Activated T-helper 1 cell treated with anti-CD3 and anti-CD28 coated beads, Interleukin-12 subunit alpha, Interleukin-12 subunit beta, Interleukin-2, Interleukin-4 antibody, amounts not matched to agents 30 ng/mL and 10 ng/mL and 1 ng/mL, durations not matched to agents 14 hours and 24 hours and 36 hours (primary cell): ENCODE results near the gene CAPN14. TPM values are rescaled to one million over a fixed set of nuclear protein-coding genes. Genes with fewer than 3 reads are reported as not detected.

Experiments used
- DNase-seq: peaks from one replicate; pipeline ENCODE4 v3.0.0; 2021; ENCODE audit warnings: low spot score
- H3K27ac Mint-ChIP-seq: one replicate; pipeline ENCODE4 v1.8.0; 2021; ENCODE audit warnings: mild to moderate bottlenecking, mixed read lengths
- H3K27me3 Mint-ChIP-seq: one replicate; pipeline ENCODE4 v1.8.0; 2022; ENCODE audit warnings: mild to moderate bottlenecking, moderate library complexity, mixed read lengths; ENCODE audit not compliant: insufficient read depth
- H3K36me3 Mint-ChIP-seq: one replicate; pipeline ENCODE4 v1.8.0; 2021; ENCODE audit warnings: low read depth, mixed read lengths
- H3K4me1 Mint-ChIP-seq: one replicate; pipeline ENCODE4 v1.8.0; 2021; ENCODE audit warnings: low read depth, mixed read lengths
- H3K4me3 Mint-ChIP-seq: one replicate; pipeline ENCODE4 v1.8.0; 2021; ENCODE audit warnings: mild to moderate bottlenecking, moderate library complexity, mixed read lengths
- H3K9me3 Mint-ChIP-seq: one replicate; pipeline ENCODE4 v1.8.0; 2021; ENCODE audit warnings: mixed read lengths
- intact Hi-C: fragments of 100-400 bp; cut with micrococcal nuclease; formaldehyde crosslinking; loops from one replicate; pipeline ENCODE4 v1.15.1; 2024
- total RNA-seq: library from RNA; stranded (reverse); gene quantifications from 2 replicates; pipeline ENCODE4 v1.2.3, GENCODE V29; 2022

CAPN14 gene
- total RNA-seq, 1 donor from 2014 or later = 0.18 TPM

DNA sequence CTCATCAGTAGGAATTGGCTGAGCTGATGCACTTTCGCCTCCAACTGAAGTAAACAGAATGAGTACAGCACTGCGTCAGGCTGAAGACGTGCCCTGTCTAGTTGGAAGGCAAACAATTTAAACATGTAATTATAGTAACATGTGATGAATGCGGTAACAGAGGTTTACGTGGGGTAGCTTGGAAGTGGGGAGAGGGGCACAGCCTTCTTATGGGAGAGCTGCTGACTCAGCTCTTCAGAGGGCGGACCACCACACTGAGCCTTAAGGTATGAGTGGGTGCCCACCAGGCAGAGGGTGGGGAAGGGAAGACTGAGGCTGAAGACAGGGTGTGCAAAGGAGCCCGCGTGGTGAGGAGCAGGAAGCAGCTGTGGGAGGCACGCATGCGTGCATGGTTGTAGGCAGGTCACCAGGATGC is 10.4 kb upstream of the CAPN14 start:
- Mint-ChIP-seq H3K9me3 (no peaks in the 10 kb centered on the region), H3K27me3 (peaks cover 17% of the 10 kb centered on the region), H3K4me3 (no peak overlapping the region), H3K27ac (no peak overlapping the region), H3K36me3 (no peaks in the 10 kb centered on the region), H3K4me1 (peaks cover under 1% of the 10 kb centered on the region)
- DNase-seq = no peak
- intact Hi-C loops = no loop called here

DNA sequence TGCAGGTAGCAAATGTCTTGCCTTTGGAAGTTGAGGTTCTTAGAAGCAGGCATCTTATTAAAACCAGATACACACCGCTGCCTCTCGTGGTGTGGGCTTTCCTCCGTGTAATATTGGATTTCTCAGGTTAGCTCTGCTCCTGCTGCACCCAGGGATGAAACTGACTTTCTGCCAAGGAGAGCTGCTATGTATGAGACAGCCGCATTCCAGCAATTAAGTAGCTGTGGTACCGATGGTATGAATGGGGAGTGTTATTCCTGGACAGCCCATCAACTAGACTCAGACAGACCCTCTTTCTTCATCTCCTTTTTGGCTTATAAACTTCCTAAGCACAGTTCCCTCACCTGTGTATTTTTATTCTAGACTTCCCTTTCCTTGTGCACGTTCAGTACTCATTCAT is 9.8 kb upstream of the CAPN14 start:
- H3K36me3 Mint-ChIP-seq = no peaks in the 10 kb centered on the region
- H3K4me3 Mint-ChIP-seq = no peak overlapping the region
- no peaks in the 10 kb centered on the region for H3K4me1 Mint-ChIP-seq
- H3K27me3 Mint-ChIP-seq = peaks cover 15% of the 10 kb centered on the region
- DNase-seq = no peak
- no peak overlapping the region for H3K27ac Mint-ChIP-seq
- no peaks in the 10 kb centered on the region for H3K9me3 Mint-ChIP-seq
- intact Hi-C loops = no loop called here

- peaks cover 14% of the 10 kb centered on the region for H3K27me3 Mint-ChIP-seq
- no peaks in the 10 kb centered on the region for H3K36me3 Mint-ChIP-seq
- peaks cover 4% of the 10 kb centered on the region for H3K4me1 Mint-ChIP-seq
- intact Hi-C loops = no loop called here
- no peak overlapping the region for H3K4me3 Mint-ChIP-seq
- no peaks in the 10 kb centered on the region for H3K9me3 Mint-ChIP-seq
- DNase-seq = no peak
- no peak overlapping the region for H3K27ac Mint-ChIP-seq
These were observed 9.0 kb upstream of the CAPN14 start for GRCh38 chr2:31226266-31226665.

DNA sequence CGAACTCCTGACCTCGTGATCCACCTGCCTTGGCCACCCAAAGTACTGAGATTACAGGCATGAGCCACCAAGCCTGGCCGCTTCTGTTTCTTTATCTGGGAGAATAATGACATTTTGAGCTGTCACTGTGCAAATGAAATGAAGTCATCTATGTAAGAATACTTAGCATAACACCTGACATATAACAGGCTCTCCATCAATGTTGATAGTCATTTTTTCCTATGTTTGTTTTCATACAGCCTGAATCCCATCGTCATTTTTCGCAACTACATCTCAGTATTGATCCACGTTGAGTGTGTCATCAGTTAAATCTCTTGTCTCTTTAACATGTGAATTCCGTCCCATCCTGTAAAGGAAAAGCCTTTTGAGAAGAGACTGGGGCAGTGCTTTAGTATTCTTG is 6.4 kb upstream of the CAPN14 start:
- Mint-ChIP-seq H3K4me1 (peaks cover 17% of the 10 kb centered on the region), H3K9me3 (no peaks in the 10 kb centered on the region), H3K4me3 (no peak overlapping the region), H3K36me3 (no peaks in the 10 kb centered on the region), H3K27me3 (peaks cover 1% of the 10 kb centered on the region), H3K27ac (no peak overlapping the region)
- no peak for DNase-seq
- intact Hi-C loops = no loop called here

DNA sequence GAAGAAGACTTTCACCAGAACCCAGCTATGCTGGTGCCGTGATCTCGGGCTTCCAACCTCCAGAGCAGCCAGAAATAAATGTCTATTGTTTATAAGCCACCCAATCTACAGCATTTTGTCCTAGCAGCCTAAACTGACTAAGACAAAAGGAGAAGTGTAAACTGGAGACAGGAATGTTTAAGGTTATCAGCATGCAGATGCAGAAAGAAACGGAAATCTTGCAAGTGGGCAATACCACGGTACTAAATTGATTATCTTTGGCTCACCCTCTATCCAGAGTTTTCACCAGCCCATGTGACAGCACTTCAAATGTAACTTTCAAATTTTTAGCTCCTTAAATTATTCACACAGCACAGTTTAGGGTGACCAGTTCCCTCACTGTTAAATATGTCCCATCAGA is 5.7 kb upstream of the CAPN14 start:
- H3K9me3 Mint-ChIP-seq = no peaks in the 10 kb centered on the region
- H3K4me3 Mint-ChIP-seq = no peak overlapping the region
- intact Hi-C loops = no loop called here
- H3K36me3 Mint-ChIP-seq = no peaks in the 10 kb centered on the region
- H3K27me3 Mint-ChIP-seq = no peaks in the 10 kb centered on the region
- no peak overlapping the region for H3K27ac Mint-ChIP-seq
- H3K4me1 Mint-ChIP-seq = peaks cover 25% of the 10 kb centered on the region
- DNase-seq = no peak

GRCh38 chr2:31222071-31222470 is 4.8 kb upstream of the CAPN14 start:
- no peaks in the 10 kb centered on the region for H3K27me3 Mint-ChIP-seq
- intact Hi-C loops = no loop called here
- H3K27ac Mint-ChIP-seq = no peak overlapping the region

GRCh38 chr2:31221544-31221943 is 4.2 kb upstream of the CAPN14 start:
- H3K4me3 Mint-ChIP-seq = no peak overlapping the region
- no peak overlapping the region for H3K27ac Mint-ChIP-seq
- peaks cover 39% of the 10 kb centered on the region for H3K4me1 Mint-ChIP-seq
- no peaks in the 10 kb centered on the region for H3K27me3 Mint-ChIP-seq
- intact Hi-C loops = no loop called here
- H3K9me3 Mint-ChIP-seq = no peaks in the 10 kb centered on the region
- no peaks in the 10 kb centered on the region for H3K36me3 Mint-ChIP-seq
- no peak for DNase-seq

More at GRCh38 chr2:31222071-31222470, 4.8 kb upstream of the CAPN14 start:
- DNase-seq = no peak
- Mint-ChIP-seq H3K9me3 (no peaks in the 10 kb centered on the region), H3K4me3 (no peak overlapping the region), H3K36me3 (no peaks in the 10 kb centered on the region), H3K4me1 (peaks cover 34% of the 10 kb centered on the region)

DNA sequence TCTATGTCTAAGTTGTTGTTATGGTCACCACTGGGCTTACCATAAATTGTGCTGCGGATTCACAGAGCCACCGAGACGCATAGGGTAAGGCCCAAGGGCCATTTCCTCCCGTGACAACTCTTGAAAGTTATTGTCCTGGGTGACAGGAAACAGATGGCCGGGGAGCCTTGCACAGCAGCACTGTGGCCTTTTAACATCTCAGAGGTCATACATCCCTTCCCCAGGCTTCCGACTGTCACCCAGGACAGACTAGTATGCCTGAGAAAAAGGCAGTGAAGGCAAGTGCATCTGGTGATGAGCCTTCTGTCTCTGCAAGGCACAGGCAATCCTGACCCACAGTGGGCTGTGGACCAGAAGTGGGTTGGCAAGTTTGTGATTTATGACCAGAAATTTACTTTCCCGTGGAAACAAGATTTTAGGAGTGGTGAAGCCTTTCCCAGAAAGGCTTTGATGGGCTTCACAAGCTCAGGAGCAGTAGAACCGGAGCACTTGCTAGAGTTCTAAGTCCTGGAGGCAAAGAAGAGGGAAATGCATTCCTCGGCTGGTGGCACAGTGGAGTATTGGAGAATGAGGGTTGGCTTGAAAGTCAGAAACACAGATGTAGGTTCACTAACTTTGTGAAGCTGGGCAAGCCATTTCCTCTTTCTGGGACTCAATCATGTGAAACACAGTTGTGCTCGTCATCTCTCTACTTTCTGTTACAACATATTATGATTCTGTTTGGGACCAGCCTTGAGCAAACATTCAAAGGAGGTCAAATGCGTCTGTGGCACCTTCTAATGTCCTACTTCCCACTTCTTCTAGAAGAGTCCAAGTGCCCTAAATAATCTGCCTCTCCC is 2.0 kb upstream of the CAPN14 start:
- Mint-ChIP-seq H3K4me3 (no peak overlapping the region), H3K27ac (no peak overlapping the region), H3K27me3 (no peaks in the 10 kb centered on the region), H3K36me3 (no peaks in the 10 kb centered on the region), H3K9me3 (no peaks in the 10 kb centered on the region), H3K4me1 (peaks cover 41% of the 10 kb centered on the region)
- no peak for DNase-seq
- intact Hi-C loops = no loop called here

DNA sequence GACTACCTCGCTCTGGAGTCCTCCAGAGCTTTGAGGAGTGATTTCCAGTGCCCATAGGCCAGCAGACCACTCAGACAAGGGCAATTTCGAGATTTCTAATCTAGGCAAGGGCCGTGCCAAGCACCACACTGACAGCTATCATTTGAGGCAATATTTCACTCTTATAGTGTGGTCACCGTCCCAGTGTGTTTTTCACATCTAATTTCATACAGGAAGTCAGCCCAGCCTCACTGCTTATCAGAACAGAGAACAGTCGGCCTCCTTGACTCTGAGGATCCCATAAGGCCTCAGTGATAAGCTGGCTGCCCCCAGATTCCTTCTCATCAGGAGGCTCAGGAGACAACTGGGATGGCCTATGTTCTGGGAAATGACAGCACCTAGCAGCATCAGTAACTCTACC is 581 bp downstream of the CAPN14 start:
- Mint-ChIP-seq H3K4me1 (peaks cover 41% of the 10 kb centered on the region), H3K27ac (no peak overlapping the region), H3K27me3 (no peaks in the 10 kb centered on the region), H3K9me3 (no peaks in the 10 kb centered on the region), H3K4me3 (no peak overlapping the region), H3K36me3 (no peaks in the 10 kb centered on the region)
- intact Hi-C loops = no loop called here
- no peak for DNase-seq

GRCh38 chr2:31214444-31214915 is 2.8 kb downstream of the CAPN14 start:
- Mint-ChIP-seq H3K27me3 (no peaks in the 10 kb centered on the region), H3K9me3 (no peaks in the 10 kb centered on the region), H3K27ac (no peak overlapping the region), H3K4me3 (no peak overlapping the region), H3K36me3 (no peaks in the 10 kb centered on the region), H3K4me1 (peaks cover 31% of the 10 kb centered on the region)
- intact Hi-C loops = no loop called here
- no peak for DNase-seq

GRCh38 chr2:31213601-31214443 is 3.5 kb downstream of the CAPN14 start:
- Mint-ChIP-seq H3K4me1 (peaks cover 25% of the 10 kb centered on the region), H3K27ac (no peak overlapping the region), H3K4me3 (no peak overlapping the region), H3K27me3 (no peaks in the 10 kb centered on the region), H3K9me3 (no peaks in the 10 kb centered on the region), H3K36me3 (no peaks in the 10 kb centered on the region)
- DNase-seq = no peak
- intact Hi-C loops = no loop called here

DNA sequence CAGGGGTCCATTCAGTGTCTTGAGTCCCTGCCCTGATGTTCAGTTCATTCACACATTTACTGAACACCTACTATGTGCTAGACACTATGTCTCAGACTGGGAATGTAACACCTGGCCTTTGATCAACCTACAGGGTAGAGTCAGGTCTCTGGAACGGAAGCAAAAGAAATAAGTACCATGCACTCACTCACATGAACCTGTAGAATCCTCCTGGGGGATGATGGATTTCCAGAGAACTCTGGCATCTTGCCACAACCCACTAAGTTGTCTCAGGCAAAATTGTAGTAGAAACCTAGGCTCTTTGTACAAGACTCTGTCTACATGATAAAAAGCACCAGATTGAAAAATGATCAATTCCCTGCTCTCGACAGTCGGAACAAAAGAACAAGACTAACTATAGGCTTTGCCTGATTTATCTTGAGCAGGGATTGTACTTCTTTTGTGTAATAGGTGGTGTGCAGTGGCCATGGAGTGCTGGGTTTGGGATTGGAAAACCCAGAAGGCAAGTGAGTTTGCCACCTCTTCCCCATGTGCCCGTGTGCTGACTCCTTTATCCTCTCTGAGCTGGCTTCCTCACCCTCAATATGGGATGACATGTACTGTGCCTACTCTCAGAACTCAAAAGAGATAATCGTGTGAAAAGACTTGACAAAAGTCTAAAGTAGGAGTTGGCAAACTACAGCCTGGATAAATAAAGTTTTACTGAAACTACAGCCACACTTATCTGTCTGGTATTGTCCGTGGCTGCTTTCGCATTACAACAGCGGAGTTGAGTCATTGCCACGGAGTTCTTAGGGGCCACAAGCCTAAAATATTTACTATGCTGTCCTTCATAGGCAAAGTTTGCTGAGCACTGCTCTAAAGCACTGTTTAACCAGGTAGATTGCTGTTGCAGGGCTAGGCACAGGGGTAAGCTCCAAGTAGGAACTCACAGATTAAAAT is 4.4 kb downstream of the CAPN14 start:
- peaks cover 16% of the 10 kb centered on the region for H3K4me1 Mint-ChIP-seq
- H3K36me3 Mint-ChIP-seq = no peaks in the 10 kb centered on the region
- intact Hi-C loops = no loop called here
- H3K4me3 Mint-ChIP-seq = no peak overlapping the region
- no peak overlapping the region for H3K27ac Mint-ChIP-seq
- H3K9me3 Mint-ChIP-seq = no peaks in the 10 kb centered on the region
- no peaks in the 10 kb centered on the region for H3K27me3 Mint-ChIP-seq
- DNase-seq = no peak
